Measurements from ENCODE around the gene RBBP4. TPM values are rescaled to one million over a fixed set of nuclear protein-coding genes. Genes with fewer than 3 reads are reported as not detected.
"Not testable (repeated sequence)": the region's sequence is repeated elsewhere in the genome, so short reads cannot be mapped to it uniquely, and the experiment has no call there.

Gene RBBP4
- total RNA-seq, 1 experiment from 2014 or later, result 157 TPM

- DNase-seq (ENCODE audit: low spot score), result no peak
Measured at GRCh38 chr1:32693455-32694174, 42.6 kb downstream of the RBBP4 start.

GRCh38 chr1:32695098-32695904 is 44.3 kb downstream of the RBBP4 start:
- peak; percentile 40 for DNase-seq (ENCODE audit: low spot score)

- no peak for DNase-seq (ENCODE audit: low spot score)
Measured at GRCh38 chr1:32696041-32696440, 45.0 kb downstream of the RBBP4 start.

GRCh38 chr1:32696996-32697395 is 46.0 kb downstream of the RBBP4 start:
- DNase-seq (ENCODE audit: low spot score), result not testable (repeated sequence)

GRCh38 chr1:32701421-32701911 is 50.5 kb downstream of the RBBP4 start:
- DNase-seq (ENCODE audit: low spot score), result no peak

GRCh38 chr1:32701951-32702598 is 51.1 kb downstream of the RBBP4 start:
- no peak for DNase-seq (ENCODE audit: low spot score)

GRCh38 chr1:32702599-32703478 is 51.8 kb downstream of the RBBP4 start, which contains the start of gene SYNC:
TSS of gene SYNC (minus strand) at chr1:32702770. CDS start at chr1:32702660, 110 bp downstream.
- peak; percentile 60 for DNase-seq (ENCODE audit: low spot score)

GRCh38 chr1:32703479-32704291 is 52.7 kb downstream of the RBBP4 start:
- peak; percentile 79 for DNase-seq (ENCODE audit: low spot score)

GRCh38 chr1:32705516-32705915 is 54.5 kb downstream of the RBBP4 start:
- no peak for DNase-seq (ENCODE audit: low spot score)

GRCh38 chr1:32706491-32706890 is 55.5 kb downstream of the RBBP4 start:
- DNase-seq (ENCODE audit: low spot score), result no peak

- DNase-seq (ENCODE audit: low spot score), result no peak
Measured at GRCh38 chr1:32709075-32709474, 58.1 kb downstream of the RBBP4 start.

- DNase-seq (ENCODE audit: low spot score), result no peak
Measured at GRCh38 chr1:32709476-32709875, 58.5 kb downstream of the RBBP4 start.

GRCh38 chr1:32711221-32711620 is 60.2 kb downstream of the RBBP4 start:
- not testable (repeated sequence) for DNase-seq (ENCODE audit: low spot score)

- no peak for DNase-seq (ENCODE audit: low spot score)
Measured at GRCh38 chr1:32713081-32713480, 62.1 kb downstream of the RBBP4 start.

GRCh38 chr1:32714277-32714676 is 63.3 kb downstream of the RBBP4 start:
- DNase-seq (ENCODE audit: low spot score), result no peak

- DNase-seq (ENCODE audit: low spot score), result no peak
Measured at GRCh38 chr1:32715901-32716311, 64.9 kb downstream of the RBBP4 start.

- peak; percentile 48 for DNase-seq (ENCODE audit: low spot score)
Measured at GRCh38 chr1:32716312-32717148, 65.5 kb downstream of the RBBP4 start.

- no peak for DNase-seq (ENCODE audit: low spot score)
Measured at GRCh38 chr1:32717503-32717902, 66.5 kb downstream of the RBBP4 start.

- DNase-seq (ENCODE audit: low spot score), result no peak
Measured at GRCh38 chr1:32718036-32718435, 67.0 kb downstream of the RBBP4 start.

Data from H4 (cell line).